ENCODE results near the gene NFE2L2. TPM values are rescaled to one million over a fixed set of nuclear protein-coding genes. Genes with fewer than 3 reads are reported as not detected.

The NFE2L2 gene
- polyA plus RNA-seq, 1 donor (not counting 4 experiments of a cell fraction or from before 2014, with no cell fraction given), result 177 TPM

- no peak overlapping the region for H3K27ac ChIP-seq (ENCODE audit: control insufficient read depth, insufficient read depth, low read length)
- H3K36me3 ChIP-seq (ENCODE audit: control insufficient read depth in 2 of 2, extremely low read depth in 1 of 2, insufficient read depth in 2 of 2, low read length in 2 of 2), result peaks cover 0 to 2% of the 10 kb centered on the region in 2 experiments
- H2AFZ ChIP-seq (ENCODE audit: control insufficient read depth, low read length), result no peak overlapping the region
- no peaks in the 10 kb centered on the region for H3K9me3 ChIP-seq (ENCODE audit: control insufficient read depth, low read depth, low read length)
- H3K4me3 ChIP-seq (ENCODE audit: control insufficient read depth in 2 of 3, extremely low read depth in 1 of 3, insufficient read depth in 2 of 3, low read depth in 1 of 3, low read length in 3 of 3), result no peak overlapping the region
- no peaks in the 10 kb centered on the region for H3K79me2 ChIP-seq (ENCODE audit: control insufficient read depth, insufficient read depth, low read length)
- TF ChIP-seq, protein P1, sequence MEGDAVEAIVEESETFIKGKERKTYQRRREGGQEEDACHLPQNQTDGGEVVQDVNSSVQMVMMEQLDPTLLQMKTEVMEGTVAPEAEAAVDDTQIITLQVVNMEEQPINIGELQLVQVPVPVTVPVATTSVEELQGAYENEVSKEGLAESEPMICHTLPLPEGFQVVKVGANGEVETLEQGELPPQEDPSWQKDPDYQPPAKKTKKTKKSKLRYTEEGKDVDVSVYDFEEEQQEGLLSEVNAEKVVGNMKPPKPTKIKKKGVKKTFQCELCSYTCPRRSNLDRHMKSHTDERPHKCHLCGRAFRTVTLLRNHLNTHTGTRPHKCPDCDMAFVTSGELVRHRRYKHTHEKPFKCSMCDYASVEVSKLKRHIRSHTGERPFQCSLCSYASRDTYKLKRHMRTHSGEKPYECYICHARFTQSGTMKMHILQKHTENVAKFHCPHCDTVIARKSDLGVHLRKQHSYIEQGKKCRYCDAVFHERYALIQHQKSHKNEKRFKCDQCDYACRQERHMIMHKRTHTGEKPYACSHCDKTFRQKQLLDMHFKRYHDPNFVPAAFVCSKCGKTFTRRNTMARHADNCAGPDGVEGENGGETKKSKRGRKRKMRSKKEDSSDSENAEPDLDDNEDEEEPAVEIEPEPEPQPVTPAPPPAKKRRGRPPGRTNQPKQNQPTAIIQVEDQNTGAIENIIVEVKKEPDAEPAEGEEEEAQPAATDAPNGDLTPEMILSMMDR (optimal IDR thresholded peaks at IDR 0.05 in 1 of 3, IDR thresholded peaks at IDR 0.05 in 1 of 3, conservative IDR thresholded peaks at IDR 0.05 in 1 of 3; ENCODE audit: extremely low read depth in 1 of 3, insufficient read depth in 2 of 3, low read length in 3 of 3), result no peak
- no peak for TF ChIP-seq EZH2 (IDR thresholded peaks at IDR 0.05; ENCODE audit: low read length)
- no peak overlapping the region for H3K9ac ChIP-seq (ENCODE audit: control insufficient read depth, extremely low read depth, insufficient read depth, low read length)
- H3K4me1 ChIP-seq (ENCODE audit: control insufficient read depth, extremely low read depth, insufficient read depth, low read length), result peaks cover 9% of the 10 kb centered on the region
- FAIRE-seq (no peak), DNase-seq (ENCODE audit: low read depth, low spot score) (no peak)
- H3K9me1 ChIP-seq (ENCODE audit: control insufficient read depth, extremely low read depth, insufficient read depth, low read length), result no peaks in the 10 kb centered on the region
- no peaks in the 10 kb centered on the region for H4K20me1 ChIP-seq (ENCODE audit: control insufficient read depth, extremely low read depth, insufficient read depth, low read length)
- no peak overlapping the region for H3K4me2 ChIP-seq (ENCODE audit: control insufficient read depth, extremely low read depth, insufficient read depth, low read depth, low read length)
- dilution Hi-C loops (cut with MboI; ENCODE audit: extremely low pct_ligation_motif_present, low sequenced_read_pairs), result no loop called here
- no peaks in the 10 kb centered on the region for H3K27me3 ChIP-seq (ENCODE audit: control insufficient read depth, extremely low read depth, insufficient read depth, low read length)
These were observed 38.0 kb upstream of the NFE2L2 start for GRCh38 chr2:177302552-177302951.

- Histone ChIP-seq H3K4me2 (ENCODE audit: control insufficient read depth, extremely low read depth, insufficient read depth, low read depth, low read length) (no peak overlapping the region), H3K27me3 (ENCODE audit: control insufficient read depth, extremely low read depth, insufficient read depth, low read length) (no peaks in the 10 kb centered on the region), H3K4me3 (ENCODE audit: control insufficient read depth in 2 of 3, extremely low read depth in 1 of 3, insufficient read depth in 2 of 3, low read depth in 1 of 3, low read length in 3 of 3) (no peak overlapping the region), H3K9ac (ENCODE audit: control insufficient read depth, extremely low read depth, insufficient read depth, low read length) (no peak overlapping the region), H3K9me3 (ENCODE audit: control insufficient read depth, low read depth, low read length) (no peaks in the 10 kb centered on the region), H3K79me2 (ENCODE audit: control insufficient read depth, insufficient read depth, low read length) (no peaks in the 10 kb centered on the region), H4K20me1 (ENCODE audit: control insufficient read depth, extremely low read depth, insufficient read depth, low read length) (no peaks in the 10 kb centered on the region), H3K27ac (ENCODE audit: control insufficient read depth, insufficient read depth, low read length) (no peak overlapping the region), H2AFZ (ENCODE audit: control insufficient read depth, low read length) (no peak overlapping the region), H3K9me1 (ENCODE audit: control insufficient read depth, extremely low read depth, insufficient read depth, low read length) (no peaks in the 10 kb centered on the region), H3K4me1 (ENCODE audit: control insufficient read depth, extremely low read depth, insufficient read depth, low read length) (no peaks in the 10 kb centered on the region), H3K36me3 (ENCODE audit: control insufficient read depth in 2 of 2, extremely low read depth in 1 of 2, insufficient read depth in 2 of 2, low read length in 2 of 2) (peaks cover 0 to 2% of the 10 kb centered on the region in 2 experiments)
- FAIRE-seq (no peak), DNase-seq (ENCODE audit: low read depth, low spot score) (no peak)
- dilution Hi-C loops (cut with MboI; ENCODE audit: extremely low pct_ligation_motif_present, low sequenced_read_pairs), result no loop called here
- no peak for TF ChIP-seq EZH2 (IDR thresholded peaks at IDR 0.05; ENCODE audit: low read length)
- TF ChIP-seq, protein P1 (optimal IDR thresholded peaks at IDR 0.05 in 1 of 3, IDR thresholded peaks at IDR 0.05 in 1 of 3, conservative IDR thresholded peaks at IDR 0.05 in 1 of 3; ENCODE audit: extremely low read depth in 1 of 3, insufficient read depth in 2 of 3, low read length in 3 of 3), result no peak
These were observed 33.7 kb upstream of the NFE2L2 start for GRCh38 chr2:177298191-177298590.
